Measurements from ENCODE around the gene PHKA2.
A peak's percentile ranks its signal among the peaks of the same experiment; 100 is the strongest.
"Not testable (repeated sequence)": the region's sequence is repeated elsewhere in the genome, so short reads cannot be mapped to it uniquely, and the experiment has no call there.

PHKA2 gene

DNA sequence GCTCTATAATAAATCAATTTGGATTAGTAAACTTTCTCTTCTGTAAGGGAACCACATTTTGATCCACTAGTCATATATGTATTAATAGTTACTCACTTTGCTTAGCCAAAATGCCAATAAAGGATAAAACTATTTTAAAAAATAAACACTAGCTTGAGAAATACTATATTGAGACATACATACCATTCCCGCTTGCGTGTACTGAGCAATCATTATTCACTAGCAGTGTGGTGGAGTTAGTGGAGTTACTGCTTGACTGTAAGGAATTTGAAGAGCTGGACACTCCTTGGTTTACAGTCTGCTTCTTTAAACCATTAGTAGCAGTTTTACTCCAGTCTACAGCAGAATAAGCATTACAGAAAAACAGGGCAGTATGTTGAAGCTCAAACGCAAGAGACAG lies 10.8 kb upstream of the PHKA2 start:
- 0 out of 2 replicates have a peak overlapping the region, but pooled peaks have one; percentile 9 for H3K4me3 ChIP-seq (ENCODE audit: low read depth, low read length)
- TF ChIP-seq, protein P1, sequence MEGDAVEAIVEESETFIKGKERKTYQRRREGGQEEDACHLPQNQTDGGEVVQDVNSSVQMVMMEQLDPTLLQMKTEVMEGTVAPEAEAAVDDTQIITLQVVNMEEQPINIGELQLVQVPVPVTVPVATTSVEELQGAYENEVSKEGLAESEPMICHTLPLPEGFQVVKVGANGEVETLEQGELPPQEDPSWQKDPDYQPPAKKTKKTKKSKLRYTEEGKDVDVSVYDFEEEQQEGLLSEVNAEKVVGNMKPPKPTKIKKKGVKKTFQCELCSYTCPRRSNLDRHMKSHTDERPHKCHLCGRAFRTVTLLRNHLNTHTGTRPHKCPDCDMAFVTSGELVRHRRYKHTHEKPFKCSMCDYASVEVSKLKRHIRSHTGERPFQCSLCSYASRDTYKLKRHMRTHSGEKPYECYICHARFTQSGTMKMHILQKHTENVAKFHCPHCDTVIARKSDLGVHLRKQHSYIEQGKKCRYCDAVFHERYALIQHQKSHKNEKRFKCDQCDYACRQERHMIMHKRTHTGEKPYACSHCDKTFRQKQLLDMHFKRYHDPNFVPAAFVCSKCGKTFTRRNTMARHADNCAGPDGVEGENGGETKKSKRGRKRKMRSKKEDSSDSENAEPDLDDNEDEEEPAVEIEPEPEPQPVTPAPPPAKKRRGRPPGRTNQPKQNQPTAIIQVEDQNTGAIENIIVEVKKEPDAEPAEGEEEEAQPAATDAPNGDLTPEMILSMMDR (IDR thresholded peaks at IDR 0.05; ENCODE audit: low read depth, low read length): no peak

GRCh38 chrX:18992829-18993228 lies 8.9 kb upstream of the PHKA2 start:
- TF ChIP-seq, protein P1 (IDR thresholded peaks at IDR 0.05; ENCODE audit: low read depth, low read length): no peak
- no peak overlapping the region for H3K4me3 ChIP-seq (ENCODE audit: low read depth, low read length)

GRCh38 chrX:18985186-18985435 lies 1.2 kb upstream of the PHKA2 start:
- TF ChIP-seq, protein P1 (IDR thresholded peaks at IDR 0.05; ENCODE audit: low read depth, low read length): no peak
- H3K4me3 ChIP-seq (ENCODE audit: low read depth, low read length): peak overlapping the region; percentile 60

- H3K4me3 ChIP-seq (ENCODE audit: low read depth, low read length): peak overlapping the region; percentile 60
- TF ChIP-seq, protein P1 (IDR thresholded peaks at IDR 0.05; ENCODE audit: low read depth, low read length): peak; percentile 32
Measured at GRCh38 chrX:18984381-18985185, 669 bp upstream of the PHKA2 start.

DNA sequence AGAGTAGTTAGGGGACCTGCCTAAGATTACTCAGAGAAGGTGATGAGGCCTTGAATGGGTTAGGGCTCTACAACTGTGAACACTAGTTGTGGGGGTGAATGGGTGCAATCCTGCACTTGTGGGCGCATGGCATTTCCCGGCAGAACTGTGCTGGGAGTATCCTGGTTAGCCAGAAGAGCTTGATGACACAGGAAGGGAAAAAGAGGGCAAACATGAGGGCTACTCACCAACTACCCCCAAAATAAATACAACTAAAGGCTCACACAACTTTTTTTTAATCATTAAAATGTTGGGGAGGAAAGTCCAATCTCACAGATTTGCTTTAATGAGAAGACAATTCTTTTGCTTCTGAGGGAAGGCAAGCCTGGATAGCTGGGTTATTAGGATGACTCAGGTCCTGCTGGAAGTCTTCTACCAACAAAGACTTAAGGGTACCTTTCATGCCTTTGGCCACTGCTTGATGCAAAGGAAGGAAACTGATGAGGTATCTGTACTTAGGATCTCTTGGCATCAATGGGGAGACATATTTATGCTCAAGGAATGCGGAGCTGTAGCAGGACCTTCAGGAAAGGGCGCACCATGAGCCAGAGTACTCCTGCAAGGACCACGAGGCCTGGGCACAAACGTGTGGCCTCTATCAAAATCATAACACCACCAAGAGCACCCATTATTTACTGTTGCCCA lies 2.6 kb downstream of the PHKA2 start:
- H3K4me3 ChIP-seq (ENCODE audit: low read depth, low read length): no peak overlapping the region
- TF ChIP-seq, protein P1 (IDR thresholded peaks at IDR 0.05; ENCODE audit: low read depth, low read length): no peak

DNA sequence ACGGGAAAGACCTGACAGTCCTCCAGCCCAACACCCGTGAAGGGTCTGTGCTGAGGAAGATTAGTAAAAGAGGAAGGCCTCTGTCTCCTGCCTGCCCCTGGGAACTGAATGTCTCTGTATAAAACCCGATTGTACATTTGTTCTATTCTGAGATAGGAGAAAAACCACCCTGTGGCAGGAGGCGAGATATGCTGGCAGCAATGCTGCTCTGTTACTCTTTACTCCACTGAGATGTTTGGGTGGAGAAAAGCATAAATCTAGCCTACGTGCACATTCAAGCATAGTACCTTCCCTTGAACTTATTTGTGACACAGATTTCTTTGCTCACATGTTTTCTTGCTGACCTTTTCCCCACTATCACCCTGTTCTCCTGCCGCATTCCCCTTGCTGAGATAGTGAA lies 3.7 kb downstream of the PHKA2 start:
- not testable (repeated sequence) for H3K4me3 ChIP-seq (ENCODE audit: low read depth, low read length)

DNA sequence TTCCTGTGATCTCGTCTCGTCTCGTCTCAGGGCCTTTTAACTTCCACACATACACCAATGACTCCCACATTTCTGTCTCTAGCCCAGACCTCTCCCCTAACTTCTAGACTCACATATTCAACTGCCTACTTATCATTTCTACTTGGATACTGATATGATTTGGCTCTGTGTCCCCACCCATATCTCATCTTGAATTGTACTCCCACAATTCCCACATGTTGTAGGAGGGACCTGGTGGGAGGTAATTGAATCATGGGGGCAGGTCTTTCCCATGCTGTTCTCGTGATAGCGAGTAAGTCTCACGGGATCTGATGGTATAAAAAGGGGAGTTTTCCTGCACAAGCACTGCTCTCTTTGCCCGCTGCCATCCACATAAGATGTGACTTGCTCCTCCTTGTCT lies 8.9 kb downstream of the PHKA2 start:
- TF ChIP-seq, protein P1 (IDR thresholded peaks at IDR 0.05; ENCODE audit: low read depth, low read length): no peak
- no peak overlapping the region for H3K4me3 ChIP-seq (ENCODE audit: low read depth, low read length)

Measured in WI38 (cell line).